ENCODE results near the gene LRRC73.
"Not testable (repeated sequence)": the region's sequence is repeated elsewhere in the genome, so short reads cannot be mapped to it uniquely, and the experiment has no call there.

Gene LRRC73

GRCh38 chr6:43509142-43509983, 783 bp downstream of the LRRC73 start:
- no peak for DNase-seq

GRCh38 chr6:43508481-43509141, 1.5 kb downstream of the LRRC73 start:
- DNase-seq: no peak

GRCh38 chr6:43506667-43507471, 3.3 kb downstream of the LRRC73 start:
- DNase-seq: peak; percentile 71

GRCh38 chr6:43506171-43506570, 4.0 kb downstream of the LRRC73 start:
- DNase-seq: no peak

GRCh38 chr6:43505718-43506117, 4.4 kb downstream of the LRRC73 start:
- no peak for DNase-seq

GRCh38 chr6:43504756-43505593, 5.2 kb downstream of the LRRC73 start:
- no peak for DNase-seq

- no peak for DNase-seq
Observed at GRCh38 chr6:43503443-43503842, 6.7 kb downstream of the LRRC73 start.

GRCh38 chr6:43502666-43503065, 7.5 kb downstream of the LRRC73 start:
- no peak for DNase-seq

- no peak for DNase-seq
Observed at GRCh38 chr6:43500921-43501320, 9.2 kb downstream of the LRRC73 start.

GRCh38 chr6:43499028-43499815, 10.9 kb downstream of the LRRC73 start:
- no peak for DNase-seq

GRCh38 chr6:43498291-43498690, 11.9 kb downstream of the LRRC73 start:
- DNase-seq: not testable (repeated sequence)

GRCh38 chr6:43497689-43498088, 12.5 kb downstream of the LRRC73 start:
- no peak for DNase-seq

- DNase-seq: no peak
Observed at GRCh38 chr6:43497129-43497396, 13.1 kb downstream of the LRRC73 start.

- peak; percentile 62 for DNase-seq
Observed at GRCh38 chr6:43496370-43497128, 13.6 kb downstream of the LRRC73 start.

GRCh38 chr6:43495409-43495941, 14.7 kb downstream of the LRRC73 start:
- no peak for DNase-seq

- DNase-seq: no peak
Observed at GRCh38 chr6:43494766-43495165, 15.4 kb downstream of the LRRC73 start.

- DNase-seq: no peak
Observed at GRCh38 chr6:43494321-43494720, 15.8 kb downstream of the LRRC73 start.

GRCh38 chr6:43493833-43494232, 16.3 kb downstream of the LRRC73 start:
- DNase-seq: no peak

- DNase-seq: no peak
Observed at GRCh38 chr6:43493230-43493629, 16.9 kb downstream of the LRRC73 start.

GRCh38 chr6:43492673-43493072, 17.5 kb downstream of the LRRC73 start:
- peak; percentile 10 for DNase-seq
